ENCODE results near the gene THRA.

GRCh38 chr17:40063901-40064531, 1.3 kb downstream of the THRA start:
- TF ChIP-seq TAF1 (IDR thresholded peaks at IDR 0.05; ENCODE audit: borderline replicate concordance, low read depth, low read length): no peak
- TF ChIP-seq POLR2AphosphoS5 (IDR thresholded peaks at IDR 0.05; ENCODE audit: low read depth, low read length): no peak

Measured in GM12892 (cell line).